ENCODE results near the gene ALOX15B.

DNA sequence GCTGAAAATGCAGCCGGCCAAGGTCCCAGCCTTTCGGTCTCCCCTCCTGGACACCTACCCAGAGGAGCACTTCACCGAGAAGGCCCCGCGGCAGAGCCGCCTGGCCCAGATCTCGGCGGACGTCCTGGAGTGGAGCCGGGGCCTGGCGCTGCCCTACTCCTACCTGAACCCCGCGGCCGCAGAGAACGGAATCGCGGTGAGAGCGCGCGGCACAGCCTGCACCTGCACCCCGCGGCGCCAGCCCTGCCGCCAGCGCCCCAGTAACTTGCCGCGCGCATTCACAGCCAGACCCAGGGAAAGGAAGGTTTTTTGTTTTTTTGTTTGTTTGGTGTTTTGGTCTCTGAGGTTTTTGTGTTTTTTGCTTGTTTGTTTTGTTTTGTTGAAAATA, 33.5 kb downstream of the ALOX15B start:
- TF ChIP-seq, protein P1, sequence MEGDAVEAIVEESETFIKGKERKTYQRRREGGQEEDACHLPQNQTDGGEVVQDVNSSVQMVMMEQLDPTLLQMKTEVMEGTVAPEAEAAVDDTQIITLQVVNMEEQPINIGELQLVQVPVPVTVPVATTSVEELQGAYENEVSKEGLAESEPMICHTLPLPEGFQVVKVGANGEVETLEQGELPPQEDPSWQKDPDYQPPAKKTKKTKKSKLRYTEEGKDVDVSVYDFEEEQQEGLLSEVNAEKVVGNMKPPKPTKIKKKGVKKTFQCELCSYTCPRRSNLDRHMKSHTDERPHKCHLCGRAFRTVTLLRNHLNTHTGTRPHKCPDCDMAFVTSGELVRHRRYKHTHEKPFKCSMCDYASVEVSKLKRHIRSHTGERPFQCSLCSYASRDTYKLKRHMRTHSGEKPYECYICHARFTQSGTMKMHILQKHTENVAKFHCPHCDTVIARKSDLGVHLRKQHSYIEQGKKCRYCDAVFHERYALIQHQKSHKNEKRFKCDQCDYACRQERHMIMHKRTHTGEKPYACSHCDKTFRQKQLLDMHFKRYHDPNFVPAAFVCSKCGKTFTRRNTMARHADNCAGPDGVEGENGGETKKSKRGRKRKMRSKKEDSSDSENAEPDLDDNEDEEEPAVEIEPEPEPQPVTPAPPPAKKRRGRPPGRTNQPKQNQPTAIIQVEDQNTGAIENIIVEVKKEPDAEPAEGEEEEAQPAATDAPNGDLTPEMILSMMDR (IDR thresholded peaks at IDR 0.05) = no peak
- TF ChIP-seq POLR2AphosphoS5 (IDR thresholded peaks at IDR 0.05; ENCODE audit: low read depth, low read length) (no peak), MXI1 (IDR thresholded peaks at IDR 0.05; ENCODE audit: low read depth, low read length) (no peak), RXRA (IDR thresholded peaks at IDR 0.05; ENCODE audit: borderline replicate concordance, low read depth) (no peak), SMC3 (IDR thresholded peaks at IDR 0.05; ENCODE audit: low read depth, low read length) (no peak), RCOR1 (IDR thresholded peaks at IDR 0.05; ENCODE audit: low read length) (no peak), TAF1 (IDR thresholded peaks at IDR 0.05; ENCODE audit: borderline replicate concordance, low read depth, low read length) (no peak)
- TF ChIP-seq, protein P2, sequence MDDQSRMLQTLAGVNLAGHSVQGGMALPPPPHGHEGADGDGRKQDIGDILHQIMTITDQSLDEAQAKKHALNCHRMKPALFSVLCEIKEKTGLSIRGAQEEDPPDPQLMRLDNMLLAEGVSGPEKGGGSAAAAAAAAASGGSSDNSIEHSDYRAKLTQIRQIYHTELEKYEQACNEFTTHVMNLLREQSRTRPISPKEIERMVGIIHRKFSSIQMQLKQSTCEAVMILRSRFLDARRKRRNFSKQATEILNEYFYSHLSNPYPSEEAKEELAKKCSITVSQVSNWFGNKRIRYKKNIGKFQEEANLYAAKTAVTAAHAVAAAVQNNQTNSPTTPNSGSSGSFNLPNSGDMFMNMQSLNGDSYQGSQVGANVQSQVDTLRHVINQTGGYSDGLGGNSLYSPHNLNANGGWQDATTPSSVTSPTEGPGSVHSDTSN (IDR thresholded peaks at IDR 0.05) = no peak
